ENCODE data around the gene ZC3H4.

ZC3H4 gene

DNA sequence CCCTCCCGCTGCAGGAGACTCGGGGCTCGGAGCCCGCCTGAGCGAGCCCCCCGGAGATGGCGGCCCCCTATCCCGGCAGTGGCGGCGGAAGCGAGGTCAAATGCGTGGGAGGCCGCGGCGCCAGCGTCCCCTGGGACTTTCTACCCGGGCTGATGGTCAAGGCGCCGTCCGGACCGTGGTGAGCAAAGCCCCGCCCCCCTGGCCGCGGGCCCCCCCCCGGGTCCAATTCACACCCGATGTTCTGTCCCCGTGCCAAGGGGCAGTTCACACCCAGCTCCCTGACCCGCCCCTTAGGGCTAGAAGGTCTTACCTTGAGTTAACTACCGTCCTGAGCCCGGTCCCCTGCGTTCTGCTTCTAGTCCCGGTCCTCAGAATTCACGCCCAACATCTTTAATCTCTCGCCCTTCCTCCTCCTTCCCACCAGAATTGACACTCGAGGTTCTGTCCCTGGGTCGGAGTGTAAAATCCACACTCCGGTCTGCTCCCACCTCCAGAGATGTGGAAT lies 92.5 kb downstream of the ZC3H4 start:
- peak; percentile 63 for DNase-seq (ENCODE audit: low spot score)

DNA sequence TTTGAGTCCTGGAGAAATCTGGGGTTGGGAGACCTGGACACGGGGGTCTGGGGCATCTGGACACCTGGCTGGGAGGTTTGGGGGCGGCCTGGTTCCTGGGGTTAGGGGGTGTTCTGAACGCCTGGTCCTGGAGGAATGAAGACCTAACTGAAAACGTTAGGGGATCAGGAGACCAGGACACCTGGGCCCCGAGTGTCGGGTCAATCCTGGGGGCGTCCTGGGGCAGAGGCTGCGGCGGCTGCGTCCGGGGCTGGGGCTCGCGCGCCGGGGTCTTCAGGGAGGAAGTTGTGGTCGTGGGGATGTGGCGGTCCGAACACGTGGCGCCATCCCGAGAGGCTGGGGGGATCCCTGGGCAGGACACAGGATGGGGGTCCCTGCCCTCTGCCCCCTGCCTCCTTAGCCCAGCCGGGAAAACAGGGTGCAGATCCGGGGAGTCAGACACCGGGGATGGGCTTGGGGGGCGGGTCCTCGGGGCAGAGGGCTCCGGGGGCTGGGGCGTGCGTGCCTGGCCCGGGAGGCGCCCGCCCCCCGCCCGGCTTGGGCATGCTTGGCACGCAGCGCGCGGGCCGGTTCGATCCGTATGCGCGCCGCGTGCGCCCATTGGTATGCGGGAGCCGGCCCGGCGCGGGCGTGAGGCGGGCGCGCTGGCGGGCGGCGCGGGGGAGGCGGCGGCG lies 93.3 kb downstream of the ZC3H4 start:
- no peak for DNase-seq (ENCODE audit: low spot score)

GRCh38 chr19:47019431-47020041 lies 94.0 kb downstream of the ZC3H4 start, which contains the start of gene NPAS1:
Gene NPAS1, plus strand, starts transcription at chr19:47019837. Its CDS starts 1,211 bp downstream, at chr19:47021048.
- no peak for DNase-seq (ENCODE audit: low spot score)

DNA sequence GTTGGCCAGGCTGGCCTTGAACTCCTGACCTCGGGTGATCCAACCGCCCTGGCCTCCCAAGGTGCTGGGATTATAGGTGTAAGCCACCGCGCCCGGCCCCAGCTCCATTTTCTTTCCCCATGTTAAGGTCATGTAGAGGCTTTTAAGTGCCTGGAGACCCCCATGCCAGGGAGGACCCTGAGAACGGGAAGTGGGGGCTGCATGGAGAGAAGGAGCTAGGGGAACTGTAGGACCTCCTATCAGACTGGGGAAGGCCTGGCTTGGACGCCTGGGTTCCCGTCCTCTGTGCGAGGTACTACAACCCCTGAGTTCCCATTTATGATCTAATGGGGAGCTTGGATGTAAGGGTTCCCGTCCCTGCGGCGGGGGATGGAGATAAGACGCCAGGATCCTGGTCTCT lies 94.7 kb downstream of the ZC3H4 start:
- no peak for DNase-seq (ENCODE audit: low spot score)
